ENCODE data around the gene AKT2.

GRCh38 chr19:40269216-40269940, 15.8 kb downstream of the AKT2 start:
- TF ChIP-seq CTCF (conservative IDR thresholded peaks at IDR 0.05; ENCODE audit: low read length) = no peak
- no peak for TF ChIP-seq EZH2phosphoT487 (IDR thresholded peaks at IDR 0.05; ENCODE audit: borderline replicate concordance)

Measured in Loucy (cell line).